DMS53 treated with DMSO at 0.1 percent for 48 hours (cell line): ENCODE measurements around the gene TIMP2.
"Not testable (repeated sequence)": the region's sequence is repeated elsewhere in the genome, so short reads cannot be mapped to it uniquely, and the experiment has no call there.

Source experiments
- DNase-seq: peaks from one replicate; lab custom pipeline; 2025; ENCODE audit not compliant: unreplicated experiment; lab: John Stamatoyannopoulos, UW

Gene TIMP2

GRCh38 chr17:78956254-78956653, 31.1 kb upstream of the TIMP2 start:
- DNase-seq, result no peak

- no peak for DNase-seq
Observed at GRCh38 chr17:78954684-78955083, 29.5 kb upstream of the TIMP2 start.

GRCh38 chr17:78953356-78954350, 28.5 kb upstream of the TIMP2 start:
- DNase-seq, result no peak

GRCh38 chr17:78952706-78953105, 27.5 kb upstream of the TIMP2 start:
- no peak for DNase-seq

- DNase-seq, result no peak
Observed at GRCh38 chr17:78951967-78952551, 26.9 kb upstream of the TIMP2 start.

GRCh38 chr17:78950870-78951269, 25.7 kb upstream of the TIMP2 start:
- DNase-seq, result no peak

GRCh38 chr17:78947235-78948149, 22.3 kb upstream of the TIMP2 start:
- no peak for DNase-seq

GRCh38 chr17:78946631-78947030, 21.4 kb upstream of the TIMP2 start:
- DNase-seq, result no peak

GRCh38 chr17:78946131-78946530, 20.9 kb upstream of the TIMP2 start:
- DNase-seq, result no peak

- DNase-seq, result not testable (repeated sequence)
Observed at GRCh38 chr17:78945455-78945854, 20.3 kb upstream of the TIMP2 start.

- no peak for DNase-seq
Observed at GRCh38 chr17:78944956-78945355, 19.8 kb upstream of the TIMP2 start.

GRCh38 chr17:78944026-78944425, 18.8 kb upstream of the TIMP2 start:
- no peak for DNase-seq

- DNase-seq, result peak; percentile 92
Observed at GRCh38 chr17:78940708-78941107, 15.5 kb upstream of the TIMP2 start.

GRCh38 chr17:78940258-78940657, 15.1 kb upstream of the TIMP2 start:
- no peak for DNase-seq

GRCh38 chr17:78939615-78940014, 14.4 kb upstream of the TIMP2 start:
- DNase-seq, result no peak

- DNase-seq, result no peak
Observed at GRCh38 chr17:78937561-78937960, 12.4 kb upstream of the TIMP2 start.

GRCh38 chr17:78935419-78936323, 10.5 kb upstream of the TIMP2 start:
- no peak for DNase-seq

- DNase-seq, result no peak
Observed at GRCh38 chr17:78934681-78935418, 9.7 kb upstream of the TIMP2 start.

- peak; percentile 86 for DNase-seq
Observed at GRCh38 chr17:78933959-78934568, 8.9 kb upstream of the TIMP2 start.
